ENCODE measurements around the gene COQ3.

Gene COQ3

GRCh38 chr6:99334526-99335127, 59.4 kb downstream of the COQ3 start:
- no peak overlapping the region for H3K27ac ChIP-seq
- H3K9me3 ChIP-seq (ENCODE audit: severe bottlenecking) = no peaks in the 10 kb centered on the region
- peak; percentile 31 for DNase-seq
- H3K36me3 ChIP-seq = peaks cover 12% of the 10 kb centered on the region
- TF ChIP-seq CTCF (IDR thresholded peaks at IDR 0.05; ENCODE audit: low read depth, low read length) = peak; percentile 57
- H3K4me3 ChIP-seq (ENCODE audit: low read depth, low read length) = no peak overlapping the region
- no peaks in the 10 kb centered on the region for H3K27me3 ChIP-seq (ENCODE audit: insufficient read depth, low read depth, severe bottlenecking)

- DNase-seq = no peak
- no peak overlapping the region for H3K27ac ChIP-seq
- TF ChIP-seq CTCF (IDR thresholded peaks at IDR 0.05; ENCODE audit: low read depth, low read length) = no peak
Measured at GRCh38 chr6:99333068-99333467, 60.9 kb downstream of the COQ3 start.

GRCh38 chr6:99331531-99331930, 62.5 kb downstream of the COQ3 start:
- no peaks in the 10 kb centered on the region for H3K27me3 ChIP-seq (ENCODE audit: insufficient read depth, low read depth, severe bottlenecking)
- DNase-seq = no peak
- no peak overlapping the region for H3K27ac ChIP-seq
- peaks cover 31% of the 10 kb centered on the region for H3K36me3 ChIP-seq
- no peak for TF ChIP-seq CTCF (IDR thresholded peaks at IDR 0.05; ENCODE audit: low read depth, low read length)
- H3K4me3 ChIP-seq (ENCODE audit: low read depth, low read length) = no peak overlapping the region
- no peaks in the 10 kb centered on the region for H3K9me3 ChIP-seq (ENCODE audit: severe bottlenecking)

More at GRCh38 chr6:99333068-99333467, 60.9 kb downstream of the COQ3 start:
- Histone ChIP-seq H3K27me3 (ENCODE audit: insufficient read depth, low read depth, severe bottlenecking) (no peaks in the 10 kb centered on the region), H3K9me3 (ENCODE audit: severe bottlenecking) (no peaks in the 10 kb centered on the region), H3K36me3 (peaks cover 19% of the 10 kb centered on the region), H3K4me3 (ENCODE audit: low read depth, low read length) (no peak overlapping the region)

- Histone ChIP-seq H3K27me3 (ENCODE audit: insufficient read depth, low read depth, severe bottlenecking) (no peaks in the 10 kb centered on the region), H3K4me3 (ENCODE audit: low read depth, low read length) (no peak overlapping the region), H3K36me3 (peaks cover 44% of the 10 kb centered on the region), H3K9me3 (ENCODE audit: severe bottlenecking) (no peaks in the 10 kb centered on the region), H3K27ac (no peak overlapping the region)
- TF ChIP-seq CTCF (IDR thresholded peaks at IDR 0.05; ENCODE audit: low read depth, low read length) = peak; percentile 72
- peak; percentile 57 for DNase-seq
Measured at GRCh38 chr6:99330159-99330558, 63.8 kb downstream of the COQ3 start.

GRCh38 chr6:99324996-99325395, 69.0 kb downstream of the COQ3 start:
- peaks cover 60% of the 10 kb centered on the region for H3K36me3 ChIP-seq
- H3K27me3 ChIP-seq (ENCODE audit: insufficient read depth, low read depth, severe bottlenecking) = no peaks in the 10 kb centered on the region
- H3K9me3 ChIP-seq (ENCODE audit: severe bottlenecking) = no peaks in the 10 kb centered on the region
- no peak for TF ChIP-seq CTCF (IDR thresholded peaks at IDR 0.05; ENCODE audit: low read depth, low read length)
- H3K4me3 ChIP-seq (ENCODE audit: low read depth, low read length) = no peak overlapping the region
- DNase-seq = no peak
- no peak overlapping the region for H3K27ac ChIP-seq

All from WERI-Rb-1 (cell line).